Fibroblast of peridontal ligament (primary cell): Measurements from ENCODE around the gene NAT8L.

Experiments used
- DNase-seq: peaks from one replicate; pipeline ENCODE4 v3.0.0-alpha.2; 2010; ENCODE audit errors: extremely low read depth

The NAT8L gene

GRCh38 chr4:2045518-2045951 is 13.6 kb upstream of the NAT8L start:
- no peak for DNase-seq

- DNase-seq = no peak
Observed at GRCh38 chr4:2046031-2046961, 12.8 kb upstream of the NAT8L start.

- no peak for DNase-seq
Observed at GRCh38 chr4:2047031-2047660, 12.0 kb upstream of the NAT8L start.

- DNase-seq = no peak
Observed at GRCh38 chr4:2047781-2048581, 11.1 kb upstream of the NAT8L start.

GRCh38 chr4:2048831-2049230 is 10.3 kb upstream of the NAT8L start:
- DNase-seq = no peak

- DNase-seq = no peak
Observed at GRCh38 chr4:2049381-2049780, 9.7 kb upstream of the NAT8L start.

- no peak for DNase-seq
Observed at GRCh38 chr4:2049811-2050210, 9.3 kb upstream of the NAT8L start.

GRCh38 chr4:2051086-2051485 is 8.0 kb upstream of the NAT8L start:
- no peak for DNase-seq

GRCh38 chr4:2054217-2054616 is 4.9 kb upstream of the NAT8L start:
- no peak for DNase-seq

- no peak for DNase-seq
Observed at GRCh38 chr4:2057382-2058065, 1.6 kb upstream of the NAT8L start.

- DNase-seq = no peak
Observed at GRCh38 chr4:2058264-2059045, 672 bp upstream of the NAT8L start.

GRCh38 chr4:2059726-2060602 is 837 bp downstream of the NAT8L start:
- no peak for DNase-seq

GRCh38 chr4:2060611-2061185 is 1.6 kb downstream of the NAT8L start:
- DNase-seq = no peak

- DNase-seq = no peak
Observed at GRCh38 chr4:2061186-2062131, 2.3 kb downstream of the NAT8L start.

- DNase-seq = no peak
Observed at GRCh38 chr4:2062168-2062807, 3.2 kb downstream of the NAT8L start.

GRCh38 chr4:2062808-2063524 is 3.8 kb downstream of the NAT8L start:
- DNase-seq = no peak

- DNase-seq = no peak
Observed at GRCh38 chr4:2063557-2064275, 4.6 kb downstream of the NAT8L start.
